CD8-positive, alpha-beta memory T cell (primary cell): ENCODE results near the gene ENGASE. TPM values are rescaled to one million over a fixed set of nuclear protein-coding genes. Genes with fewer than 3 reads are reported as not detected.
A peak's percentile ranks its signal among the peaks of the same experiment; 100 is the strongest.

Source experiments
- CTCF ChIA-PET: fragments of 350-600 bp; sonication (Branson Sonifier 250); formaldehyde crosslinking; loops from one replicate; lab custom pipeline; 2021; ENCODE audit warnings: antibody characterized with exemption; lab: Charles Lee
- POLR2A ChIA-PET: fragments of 350-600 bp; sonication (Branson Sonifier 250); formaldehyde crosslinking; loops from one replicate; lab custom pipeline; 2021; ENCODE audit warnings: antibody characterized with exemption; lab: Charles Lee
- DNase-seq, 5 donors: peaks; one replicate each; pipeline versions ENCODE4 v3.0.0 to v3.0.0-alpha.2; 2020 to 2022; ENCODE audit warnings: mixed read lengths in 1 of 5
- H3K27ac ChIP-seq: one replicate; pipeline ENCODE4 v1.7.0; 2013; ENCODE audit warnings: low read depth, mild to moderate bottlenecking, low read length, moderate library complexity
- H3K27me3 ChIP-seq: 2 replicates; pipeline ENCODE4 v1.7.0; 2013; ENCODE audit warnings: low read length, mild to moderate bottlenecking; ENCODE audit not compliant: insufficient read depth, poor library complexity, severe bottlenecking
- H3K36me3 ChIP-seq: 2 replicates; pipeline ENCODE4 v1.7.0; 2013; ENCODE audit warnings: mild to moderate bottlenecking, low read length, moderate library complexity; ENCODE audit not compliant: insufficient read depth
- H3K4me1 ChIP-seq: 2 replicates; pipeline ENCODE4 v1.7.0; 2013; ENCODE audit warnings: mild to moderate bottlenecking, low read length, moderate library complexity; ENCODE audit not compliant: insufficient read depth
- H3K4me3 ChIP-seq: 2 replicates; pipeline ENCODE4 v1.7.0; 2013; ENCODE audit warnings: mild to moderate bottlenecking, low read length
- H3K9me3 ChIP-seq: 2 replicates; pipeline ENCODE4 v1.7.0; 2013; ENCODE audit warnings: mild to moderate bottlenecking, low read length
- H3K27ac Mint-ChIP-seq, 8 donors: one replicate each; pipeline ENCODE4 v1.8.0; 2020 to 2021; ENCODE audit warnings: mixed read lengths in 8 of 8, mild to moderate bottlenecking in 6 of 8, inconsistent platforms in 3 of 8, moderate library complexity in 3 of 8
- H3K27me3 Mint-ChIP-seq, 2 donors: one replicate each; pipeline ENCODE4 v1.8.0; 2020 to 2021; ENCODE audit warnings: mixed read lengths in 2 of 2, mild to moderate bottlenecking in 1 of 2, moderate library complexity in 1 of 2
- H3K36me3 Mint-ChIP-seq, 3 donors: one replicate each; pipeline ENCODE4 v1.8.0; 2020 to 2021; ENCODE audit warnings: mixed read lengths in 3 of 3, inconsistent platforms in 1 of 3, mild to moderate bottlenecking in 1 of 3
- H3K4me1 Mint-ChIP-seq, 3 donors: one replicate each; pipeline ENCODE4 v1.8.0; 2020 to 2021; ENCODE audit warnings: mixed read lengths in 3 of 3, inconsistent platforms in 1 of 3, mild to moderate bottlenecking in 1 of 3
- H3K4me3 Mint-ChIP-seq, 7 donors: one replicate each; pipeline ENCODE4 v1.8.0; 2020 to 2021; ENCODE audit warnings: mixed read lengths in 7 of 7, mild to moderate bottlenecking in 6 of 7, moderate library complexity in 4 of 7, inconsistent platforms in 2 of 7
- H3K9me3 Mint-ChIP-seq, 5 donors: one replicate each; pipeline ENCODE4 v1.8.0; 2020 to 2022; ENCODE audit warnings: mixed read lengths in 5 of 5, mild to moderate bottlenecking in 3 of 5, moderate library complexity in 2 of 5, inconsistent platforms in 1 of 5
- polyA plus RNA-seq: library from polyadenylated mRNA; unstranded; fragments of 300-500 nt; fragmentation: Illumina TruSeq; gene quantifications from one replicate; pipeline ENCODE4 v1.2.3, GENCODE V29; 2021
- total RNA-seq, 2 experiments: library from RNA; stranded (reverse); gene quantifications; one replicate each; pipeline ENCODE4 v1.2.3, GENCODE V29; 2021

Gene ENGASE
- total and polyA plus RNA-seq, 3 experiments from 2014 or later: 3.5 to 38.3 (median 33.2) TPM

GRCh38 chr17:79051306-79051705 is 23.3 kb upstream of the ENGASE start:
- Histone ChIP-seq H3K4me1 (no peaks in the 10 kb centered on the region), H3K27ac (no peak overlapping the region), H3K36me3 (no peaks in the 10 kb centered on the region), H3K27me3 (no peaks in the 10 kb centered on the region), H3K9me3 (no peaks in the 10 kb centered on the region), H3K4me3 (no peak overlapping the region)
- Mint-ChIP-seq H3K4me3 (no peak overlapping the region), H3K27ac (no peak overlapping the region), H3K27me3 (peaks cover 17 to 25% of the 10 kb centered on the region in 2 donors), H3K9me3 (peaks cover 0 to 13% (median 8%) of the 10 kb centered on the region in 5 donors), H3K36me3 (peaks cover 0 to 12% (median 0%) of the 10 kb centered on the region in 3 donors), H3K4me1 (no peaks in the 10 kb centered on the region)
- no peak for DNase-seq
- ChIA-PET CTCF (no interaction called here), POLR2A (no interaction called here)

GRCh38 chr17:79052131-79052530 is 22.5 kb upstream of the ENGASE start:
- H3K36me3 ChIP-seq: no peaks in the 10 kb centered on the region
- H3K36me3 Mint-ChIP-seq: peaks cover 0 to 12% (median 0%) of the 10 kb centered on the region in 3 donors
- H3K27me3 Mint-ChIP-seq: peaks cover 15 to 25% of the 10 kb centered on the region in 2 donors
- DNase-seq: no peak
- H3K27ac Mint-ChIP-seq: no peak overlapping the region
- no peak overlapping the region for H3K4me3 ChIP-seq
- no peak overlapping the region for H3K27ac ChIP-seq
- ChIA-PET CTCF (no interaction called here), POLR2A (no interaction called here)
- no peaks in the 10 kb centered on the region for H3K27me3 ChIP-seq
- no peaks in the 10 kb centered on the region for H3K4me1 ChIP-seq
- H3K4me1 Mint-ChIP-seq: no peaks in the 10 kb centered on the region
- no peak overlapping the region for H3K4me3 Mint-ChIP-seq
- H3K9me3 Mint-ChIP-seq: peaks cover 0 to 13% (median 8%) of the 10 kb centered on the region in 5 donors
- no peaks in the 10 kb centered on the region for H3K9me3 ChIP-seq

GRCh38 chr17:79053251-79053925 is 21.2 kb upstream of the ENGASE start:
- POLR2A ChIA-PET: no interaction called here
- Mint-ChIP-seq H3K9me3 (peaks cover 0 to 13% (median 8%) of the 10 kb centered on the region in 5 donors), H3K27me3 (peaks cover 21 to 31% of the 10 kb centered on the region in 2 donors), H3K4me3 (no peak overlapping the region), H3K27ac (no peak overlapping the region), H3K4me1 (no peaks in the 10 kb centered on the region), H3K36me3 (peaks cover 0 to 18% (median 0%) of the 10 kb centered on the region in 3 donors)
- Histone ChIP-seq H3K36me3 (no peaks in the 10 kb centered on the region), H3K27me3 (no peaks in the 10 kb centered on the region), H3K4me3 (no peak overlapping the region), H3K4me1 (no peaks in the 10 kb centered on the region), H3K27ac (no peak overlapping the region), H3K9me3 (no peaks in the 10 kb centered on the region)
- CTCF ChIA-PET: no interaction called here
- DNase-seq: no peak

DNA sequence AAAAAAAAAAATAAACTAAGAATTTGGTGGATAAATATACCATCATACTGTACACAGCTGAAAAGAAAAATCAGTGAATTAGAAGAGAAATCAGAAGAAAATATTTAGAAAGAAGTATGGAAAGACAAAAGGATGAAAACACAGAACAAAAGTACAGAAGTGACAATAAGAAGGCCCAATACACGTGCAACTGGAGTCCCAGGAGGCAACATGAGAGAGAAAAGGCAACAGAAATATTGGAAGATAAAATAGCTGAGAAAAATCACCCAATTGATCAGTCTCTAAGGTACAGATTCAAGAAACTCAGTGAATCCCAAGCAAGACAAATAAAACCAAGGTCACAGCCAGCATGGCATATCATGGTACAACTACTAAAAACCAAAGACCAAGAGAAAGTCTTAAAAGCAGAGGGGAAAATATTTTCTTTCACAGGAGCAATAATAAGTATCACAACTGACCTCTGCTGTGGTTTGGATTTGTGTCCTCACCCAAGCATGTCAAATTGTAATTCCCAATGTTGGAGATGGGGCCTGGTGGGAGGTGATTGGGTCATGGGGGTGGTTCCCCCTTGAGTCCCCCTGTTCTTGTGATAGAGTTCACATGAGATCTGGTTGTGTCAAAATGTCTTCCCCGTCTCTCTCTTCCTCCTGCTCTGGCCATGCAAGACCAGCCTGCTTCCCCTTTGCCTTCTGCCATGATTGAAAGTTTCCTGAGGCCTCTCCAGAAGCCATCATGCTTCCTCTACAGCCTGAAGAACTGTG is 20.2 kb upstream of the ENGASE start:
- Mint-ChIP-seq H3K4me3 (no peak overlapping the region), H3K36me3 (peaks cover 0 to 18% (median 0%) of the 10 kb centered on the region in 3 donors), H3K9me3 (peaks cover 0 to 13% (median 8%) of the 10 kb centered on the region in 5 donors), H3K4me1 (no peaks in the 10 kb centered on the region), H3K27ac (no peak overlapping the region), H3K27me3 (peaks cover 27 to 31% of the 10 kb centered on the region in 2 donors)
- Histone ChIP-seq H3K4me1 (no peaks in the 10 kb centered on the region), H3K27me3 (no peaks in the 10 kb centered on the region), H3K27ac (no peak overlapping the region), H3K36me3 (no peaks in the 10 kb centered on the region), H3K9me3 (no peaks in the 10 kb centered on the region), H3K4me3 (no peak overlapping the region)
- ChIA-PET CTCF (no interaction called here), POLR2A (no interaction called here)
- DNase-seq: no peak

DNA sequence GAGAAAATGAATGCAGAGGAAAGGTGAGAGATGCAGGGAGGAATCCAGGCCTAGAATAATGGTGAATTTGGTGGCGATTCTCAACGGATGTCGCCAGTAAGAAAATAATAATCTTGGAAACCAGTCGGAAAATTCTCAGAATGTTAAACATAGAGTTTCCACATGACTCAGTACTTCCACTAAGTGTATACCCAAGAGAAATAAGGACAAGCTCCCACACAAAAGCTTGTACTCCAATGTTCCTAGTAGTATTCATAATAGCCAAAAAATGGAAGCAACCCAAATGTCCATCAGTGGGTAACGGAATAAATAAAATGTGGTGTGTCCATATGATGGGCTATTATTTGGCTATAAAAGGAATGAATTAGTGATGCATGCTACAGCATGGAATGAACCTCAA is 19.4 kb upstream of the ENGASE start:
- H3K27me3 ChIP-seq: no peaks in the 10 kb centered on the region
- Mint-ChIP-seq H3K4me1 (no peaks in the 10 kb centered on the region), H3K9me3 (peaks cover 0 to 13% (median 8%) of the 10 kb centered on the region in 5 donors), H3K27me3 (peaks cover 27 to 33% of the 10 kb centered on the region in 2 donors), H3K27ac (no peak overlapping the region), H3K36me3 (peaks cover 0 to 18% (median 0%) of the 10 kb centered on the region in 3 donors), H3K4me3 (no peak overlapping the region)
- H3K36me3 ChIP-seq: no peaks in the 10 kb centered on the region
- ChIA-PET CTCF (no interaction called here), POLR2A (no interaction called here)
- H3K9me3 ChIP-seq: no peaks in the 10 kb centered on the region
- DNase-seq: no peak
- H3K4me3 ChIP-seq: no peak overlapping the region
- no peaks in the 10 kb centered on the region for H3K4me1 ChIP-seq
- H3K27ac ChIP-seq: no peak overlapping the region

DNA sequence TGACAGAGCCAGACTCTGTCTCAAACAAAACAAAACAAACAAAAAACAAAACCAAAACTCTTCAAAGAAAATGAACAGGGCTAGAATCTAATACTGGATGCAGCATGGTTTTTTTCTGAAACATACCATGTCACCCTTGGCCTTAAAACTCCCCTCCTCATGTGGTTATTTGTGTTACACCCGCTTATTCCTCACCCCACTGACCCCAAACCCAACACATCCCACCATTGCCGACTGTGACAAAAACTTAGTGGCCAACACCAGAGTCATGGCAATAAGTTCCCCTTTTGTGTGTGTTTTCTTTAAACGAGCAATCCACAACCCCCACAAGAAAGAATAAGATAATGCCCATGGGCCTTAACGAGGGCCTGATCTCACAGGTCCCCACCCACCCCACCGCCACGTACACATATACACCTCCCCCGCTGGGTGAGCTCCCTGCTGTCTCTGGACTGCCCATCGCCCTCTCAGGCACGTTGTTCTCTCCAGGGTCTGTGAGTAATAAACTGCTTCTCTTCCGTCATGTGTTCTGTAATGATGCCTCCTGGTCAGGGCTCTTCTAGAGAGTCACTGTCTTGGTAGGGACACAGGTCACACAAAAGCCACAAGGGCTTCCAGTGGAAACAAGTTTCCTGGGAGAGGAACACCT is 16.8 kb upstream of the ENGASE start:
- Mint-ChIP-seq H3K36me3 (peaks cover 0 to 18% (median 0%) of the 10 kb centered on the region in 3 donors), H3K4me3 (no peak overlapping the region), H3K9me3 (peaks cover 0 to 13% (median 8%) of the 10 kb centered on the region in 5 donors), H3K27ac (peak overlapping the region in 1 of 8 donors; percentile 55), H3K4me1 (no peaks in the 10 kb centered on the region), H3K27me3 (peaks cover 24 to 30% of the 10 kb centered on the region in 2 donors)
- no peaks in the 10 kb centered on the region for H3K27me3 ChIP-seq
- ChIA-PET POLR2A (no interaction called here), CTCF (interaction anchor here (1.0 kb wide), 1 partner anchor 12 kb away, joined by 3 read pairs; no protein-coding TSS in a partner anchor)
- no peaks in the 10 kb centered on the region for H3K4me1 ChIP-seq
- H3K4me3 ChIP-seq: no peak overlapping the region
- no peak for DNase-seq
- no peak overlapping the region for H3K27ac ChIP-seq
- no peaks in the 10 kb centered on the region for H3K9me3 ChIP-seq
- no peaks in the 10 kb centered on the region for H3K36me3 ChIP-seq

- Histone ChIP-seq H3K4me3 (no peak overlapping the region), H3K27ac (no peak overlapping the region), H3K27me3 (no peaks in the 10 kb centered on the region), H3K36me3 (no peaks in the 10 kb centered on the region), H3K4me1 (peaks cover 3% of the 10 kb centered on the region), H3K9me3 (no peaks in the 10 kb centered on the region)
- ChIA-PET POLR2A (no interaction called here), CTCF (interaction anchor here (0.6 to 4.8 kb wide), 5 partner anchors 19 to 1949 kb away, joined by 3 to 23 read pairs (median 5); no protein-coding TSS in a partner anchor)
- Mint-ChIP-seq H3K36me3 (peaks cover 0 to 6% (median 0%) of the 10 kb centered on the region in 3 donors), H3K27me3 (peaks cover 15 to 16% of the 10 kb centered on the region in 2 donors), H3K4me1 (peaks cover 0 to 3% (median 2%) of the 10 kb centered on the region in 3 donors), H3K4me3 (no peak overlapping the region), H3K27ac (no peak overlapping the region), H3K9me3 (peaks cover 0 to 2% (median 0%) of the 10 kb centered on the region in 5 donors)
- DNase-seq: no peak
Observed at GRCh38 chr17:79062691-79063090, 11.9 kb upstream of the ENGASE start.
